NCI-H2196 treated with DMSO at 0.1 percent for 48 hours (cell line): ENCODE data around the gene SRRM3.
"Not testable (repeated sequence)": the region's sequence is repeated elsewhere in the genome, so short reads cannot be mapped to it uniquely, and the experiment has no call there.

Source experiments
- DNase-seq: peaks from one replicate; lab custom pipeline; 2025; ENCODE audit not compliant: unreplicated experiment; lab: John Stamatoyannopoulos, UW

SRRM3 gene

GRCh38 chr7:76311838-76312237 lies 110.1 kb downstream of the SRRM3 start:
- DNase-seq = not testable (repeated sequence)

GRCh38 chr7:76314042-76314721 lies 112.5 kb downstream of the SRRM3 start:
- DNase-seq = peak; percentile 94

DNA sequence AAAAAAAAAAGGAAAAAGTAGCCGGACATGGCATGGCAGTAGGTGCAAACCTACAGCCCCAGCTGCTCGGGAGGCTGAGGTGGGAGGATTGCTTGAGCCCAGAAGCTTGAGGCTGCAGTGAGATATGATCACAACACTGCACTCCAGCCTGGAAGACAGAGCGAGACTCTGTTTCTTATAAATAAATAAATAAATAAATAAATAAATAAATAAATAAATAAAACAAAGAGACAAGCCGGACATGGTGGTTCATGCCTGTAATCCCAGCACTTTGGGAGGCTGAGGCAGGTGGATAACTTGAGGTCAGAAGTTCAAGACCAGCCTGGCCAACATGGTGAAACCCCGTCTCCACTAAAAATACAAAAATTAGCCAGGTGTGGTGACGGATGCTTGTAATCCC lies 113.0 kb downstream of the SRRM3 start:
- not testable (repeated sequence) for DNase-seq

- DNase-seq = no peak
Measured at GRCh38 chr7:76315364-76315763, 113.7 kb downstream of the SRRM3 start.

- no peak for DNase-seq
Measured at GRCh38 chr7:76316984-76317781, 115.5 kb downstream of the SRRM3 start.

GRCh38 chr7:76317782-76318487 lies 116.2 kb downstream of the SRRM3 start:
- peak; percentile 97 for DNase-seq

- peak; percentile 44 for DNase-seq
Measured at GRCh38 chr7:76318488-76319353, 117.0 kb downstream of the SRRM3 start.

DNA sequence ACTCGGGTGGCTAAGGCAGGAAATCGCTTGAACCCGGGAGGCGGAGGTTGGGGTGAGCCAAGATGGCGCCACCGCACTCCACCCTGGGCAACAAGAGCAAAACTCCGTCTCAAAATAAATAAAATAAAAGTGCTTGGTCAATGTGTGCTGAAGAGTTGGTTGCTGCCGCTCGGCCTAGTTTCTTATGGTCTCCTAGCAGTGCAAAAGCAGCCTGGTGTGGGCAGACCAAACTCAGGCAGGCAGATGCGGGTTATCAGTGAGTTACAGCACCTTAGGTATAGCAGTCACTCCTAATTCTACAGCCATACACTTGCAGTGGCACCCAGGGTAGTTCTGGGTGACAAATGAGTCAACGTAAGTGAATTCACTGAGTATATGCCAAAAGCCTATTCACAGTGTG lies 123.4 kb downstream of the SRRM3 start:
- no peak for DNase-seq

DNA sequence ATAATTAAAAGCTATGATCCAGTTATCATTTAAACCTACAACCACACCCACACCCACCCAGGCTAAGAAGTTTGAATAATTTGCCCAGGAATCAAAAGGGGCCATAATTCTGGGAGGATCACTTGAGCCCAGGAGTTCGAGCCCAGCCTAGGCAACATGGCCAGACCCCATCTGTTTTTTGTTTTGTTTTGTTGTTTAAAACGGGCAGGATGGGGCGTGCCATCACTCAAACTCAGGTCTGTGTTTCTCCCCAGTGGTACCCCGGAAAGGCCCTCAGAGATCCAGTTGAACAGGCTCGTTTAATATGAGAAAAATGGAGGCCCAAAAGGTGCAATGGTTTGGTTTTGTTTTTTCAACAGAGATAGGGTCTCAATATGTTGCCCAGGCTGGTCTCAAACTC lies 124.1 kb downstream of the SRRM3 start:
- DNase-seq = no peak

- no peak for DNase-seq
Measured at GRCh38 chr7:76326646-76327233, 125.0 kb downstream of the SRRM3 start.

GRCh38 chr7:76327610-76328009 lies 125.9 kb downstream of the SRRM3 start:
- no peak for DNase-seq

DNA sequence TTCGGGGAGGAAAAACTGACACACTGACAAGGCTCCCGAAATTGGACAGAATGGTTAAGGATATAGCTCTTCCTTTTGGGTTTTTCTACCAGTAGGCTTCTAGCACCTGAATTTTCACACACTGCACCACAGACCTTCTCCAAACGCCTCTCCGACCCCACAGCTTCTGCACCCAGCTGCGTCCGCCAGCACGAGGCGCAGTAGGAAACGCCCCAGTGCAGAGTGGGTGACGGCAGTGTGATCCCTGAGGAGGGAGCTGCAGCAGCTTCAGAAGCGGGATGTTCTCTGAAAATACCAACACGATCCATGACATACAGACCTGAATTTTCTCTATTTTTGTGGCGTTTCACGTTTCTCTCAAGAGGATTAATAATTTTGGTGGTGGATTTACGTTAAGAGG lies 126.7 kb downstream of the SRRM3 start:
- no peak for DNase-seq

- DNase-seq = no peak
Measured at GRCh38 chr7:76329479-76329878, 127.8 kb downstream of the SRRM3 start.

GRCh38 chr7:76330261-76330660 lies 128.6 kb downstream of the SRRM3 start:
- no peak for DNase-seq

DNA sequence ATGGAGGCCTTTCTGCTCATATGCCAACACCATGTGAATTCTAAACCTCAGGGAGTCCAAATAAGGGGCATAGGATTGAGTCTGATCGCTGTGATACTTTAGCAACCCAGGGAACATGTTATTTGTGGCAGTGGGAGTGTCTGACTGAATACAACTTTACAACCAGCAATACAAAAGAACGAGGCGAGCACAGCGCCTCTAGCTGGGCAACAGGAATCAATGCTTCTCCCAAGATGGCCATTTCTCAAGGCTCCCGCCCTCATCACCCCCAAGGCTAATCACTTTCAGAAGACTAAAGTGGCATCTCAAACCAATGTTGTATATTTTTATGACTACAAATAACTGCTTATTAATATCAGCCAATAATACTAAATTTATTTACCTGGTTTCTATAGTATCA lies 129.0 kb downstream of the SRRM3 start:
- no peak for DNase-seq

- no peak for DNase-seq
Measured at GRCh38 chr7:76332078-76332477, 130.4 kb downstream of the SRRM3 start.

DNA sequence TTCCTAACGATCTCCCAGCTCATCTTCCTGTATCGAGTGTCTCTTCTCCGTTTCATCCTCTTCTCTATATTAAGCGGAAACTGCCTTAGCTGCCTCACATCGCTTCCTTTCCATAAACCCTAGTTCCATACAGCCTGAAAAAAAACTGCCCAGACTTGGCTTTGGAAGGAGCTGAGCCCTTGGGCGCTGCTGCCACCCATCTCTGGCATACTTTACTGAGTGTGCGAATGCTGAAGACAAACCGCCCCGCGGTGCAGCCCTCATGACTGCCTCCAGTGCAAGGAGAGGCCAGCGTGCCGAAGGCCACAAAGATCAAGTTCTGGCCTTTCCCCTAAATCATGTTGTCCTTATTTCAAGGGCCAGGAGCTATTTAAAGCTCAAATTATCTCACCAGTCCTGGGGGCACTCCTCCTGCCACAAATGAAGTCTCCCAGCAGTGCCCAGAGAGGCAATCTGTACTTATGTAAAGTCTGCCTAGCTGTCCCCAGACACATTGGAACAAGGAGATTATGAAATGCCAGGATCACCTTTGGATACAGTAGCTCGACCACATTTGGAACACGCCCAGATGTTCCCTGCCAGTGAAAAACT lies 131.9 kb downstream of the SRRM3 start:
- no peak for DNase-seq

DNA sequence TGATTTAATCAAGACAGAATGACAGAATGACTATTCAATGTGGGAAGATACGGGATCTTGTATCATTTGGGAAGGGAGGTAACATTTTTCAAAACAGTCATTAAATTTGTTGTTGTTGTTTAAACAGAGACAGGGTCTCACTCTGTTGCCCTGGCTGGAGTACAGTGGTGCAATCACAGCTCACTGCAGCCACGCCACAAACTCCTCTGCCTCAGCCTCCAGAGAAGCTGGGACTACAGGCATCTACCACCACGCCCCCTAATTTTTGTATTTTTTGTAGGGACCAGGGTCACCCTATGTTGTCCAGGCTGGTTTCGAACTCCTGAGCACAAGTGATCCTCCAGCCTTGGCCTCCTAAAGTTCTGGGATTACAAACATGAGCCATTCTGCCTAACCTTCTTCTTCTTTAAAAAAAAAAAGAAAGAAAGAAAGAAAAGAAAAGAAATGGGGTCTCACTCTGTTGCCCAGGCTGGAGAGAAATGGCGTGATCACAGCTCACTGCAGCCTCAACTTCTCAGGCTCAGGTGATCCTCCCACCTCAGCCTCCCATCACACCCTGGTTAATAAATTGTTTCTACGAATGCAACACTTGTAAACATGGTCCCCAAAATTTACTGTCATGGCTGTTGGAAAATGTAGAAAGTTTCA lies 132.7 kb downstream of the SRRM3 start:
- no peak for DNase-seq

- DNase-seq = not testable (repeated sequence)
Measured at GRCh38 chr7:76335417-76335816, 133.7 kb downstream of the SRRM3 start.

DNA sequence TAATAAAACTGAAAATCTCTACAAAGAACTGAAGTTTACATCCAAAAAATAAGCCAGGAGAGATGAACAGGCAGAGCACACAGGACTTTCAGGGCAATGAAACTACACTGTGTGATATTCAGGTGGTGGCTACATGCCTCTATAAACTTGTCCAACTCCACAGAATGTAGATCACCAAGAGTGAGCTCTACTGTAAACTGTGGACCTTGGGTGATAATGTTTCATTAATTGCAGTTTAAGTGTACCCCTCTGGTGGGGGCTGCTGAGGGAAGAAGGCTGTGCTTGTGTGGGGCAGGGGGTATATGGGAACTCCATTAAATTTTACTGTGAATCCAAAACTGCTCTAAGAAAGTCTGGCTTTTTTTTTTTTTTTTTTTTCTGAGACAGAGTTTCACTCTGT lies 134.4 kb downstream of the SRRM3 start:
- DNase-seq = no peak
